GM15510 (cell line): ENCODE results near the gene ZNF385D.

Source experiments
- POLR2A ChIP-seq: IDR thresholded peaks from 3 replicates; pipeline ENCODE4 v1.6.1; 2011; ENCODE audit warnings: borderline replicate concordance; ENCODE audit not compliant: insufficient read length; ENCODE audit errors: extremely low read depth

The ZNF385D gene

DNA sequence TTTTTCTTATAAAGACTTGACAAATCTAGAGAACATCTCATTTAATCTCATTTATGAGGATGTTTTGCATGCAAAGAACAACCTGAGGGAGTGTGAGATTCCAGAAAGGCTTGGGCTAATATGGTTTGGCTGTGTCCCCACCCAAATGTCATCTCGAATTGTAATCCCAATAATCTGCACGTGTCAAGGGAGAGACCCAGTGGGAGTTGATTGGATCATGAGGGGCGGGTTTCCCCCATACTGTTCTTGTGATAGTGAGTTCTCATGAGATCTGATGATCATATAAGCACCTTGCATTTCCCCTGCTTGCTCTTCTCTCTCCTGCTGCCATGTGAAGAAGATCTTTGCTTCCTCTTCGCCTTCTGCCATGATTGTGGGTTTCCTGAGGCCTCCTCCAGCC, 103.0 kb downstream of the ZNF385D start:
- TF ChIP-seq POLR2A = no peak

DNA sequence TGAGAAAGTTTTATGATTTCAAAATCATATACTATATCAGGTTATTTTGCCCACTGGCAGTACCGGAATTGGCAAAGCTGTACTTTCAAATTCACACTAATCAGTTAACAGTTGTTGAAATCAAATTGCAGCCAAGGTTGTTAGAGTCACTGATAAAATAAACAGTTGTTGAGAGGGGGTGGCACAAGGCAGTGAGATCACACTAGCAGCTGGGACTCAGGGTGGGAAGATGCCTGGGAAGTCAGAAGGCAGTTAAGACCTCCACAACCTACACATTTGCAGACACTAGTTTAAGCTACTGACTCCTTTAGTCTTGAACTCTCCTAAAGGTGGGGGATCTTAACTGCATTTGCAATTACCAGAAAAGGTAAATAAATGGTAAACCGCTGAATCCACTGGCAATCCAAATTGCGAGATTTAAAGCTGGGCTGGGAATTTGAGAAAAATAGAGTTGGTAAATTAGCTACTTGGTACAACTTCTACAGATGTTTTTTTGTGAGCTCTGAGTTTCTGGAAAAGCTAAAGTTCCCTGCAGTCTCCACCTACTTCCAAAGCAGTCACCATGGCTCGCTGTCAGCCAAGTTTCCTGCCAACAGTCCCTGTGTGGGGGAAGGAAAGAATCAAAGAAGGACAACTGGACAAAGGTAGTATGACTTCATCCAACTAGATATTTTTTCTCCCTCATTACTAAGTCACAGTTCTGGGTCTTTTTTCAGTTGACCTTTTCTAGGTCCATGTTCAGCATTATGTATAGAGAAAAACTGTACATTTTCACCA, 105.7 kb downstream of the ZNF385D start:
- no peak for TF ChIP-seq POLR2A

DNA sequence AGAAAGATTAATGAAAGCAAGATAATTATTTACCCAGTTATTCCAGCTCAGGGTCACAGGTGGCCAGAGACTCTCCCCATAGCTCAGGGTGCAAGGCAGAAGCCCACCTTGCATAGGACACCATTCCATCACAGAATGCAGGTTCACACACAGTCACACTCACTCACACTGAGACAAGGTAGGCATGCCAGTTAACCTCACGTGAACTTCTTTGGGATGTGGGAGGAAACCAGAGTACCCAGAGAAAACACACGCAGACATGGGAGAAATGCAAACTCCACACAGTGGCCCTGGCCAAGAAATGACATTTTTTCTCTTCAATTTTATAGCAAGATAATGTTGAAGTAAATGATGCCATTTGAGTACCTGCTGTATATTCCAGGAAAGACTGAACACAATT, 106.7 kb downstream of the ZNF385D start:
- no peak for TF ChIP-seq POLR2A

DNA sequence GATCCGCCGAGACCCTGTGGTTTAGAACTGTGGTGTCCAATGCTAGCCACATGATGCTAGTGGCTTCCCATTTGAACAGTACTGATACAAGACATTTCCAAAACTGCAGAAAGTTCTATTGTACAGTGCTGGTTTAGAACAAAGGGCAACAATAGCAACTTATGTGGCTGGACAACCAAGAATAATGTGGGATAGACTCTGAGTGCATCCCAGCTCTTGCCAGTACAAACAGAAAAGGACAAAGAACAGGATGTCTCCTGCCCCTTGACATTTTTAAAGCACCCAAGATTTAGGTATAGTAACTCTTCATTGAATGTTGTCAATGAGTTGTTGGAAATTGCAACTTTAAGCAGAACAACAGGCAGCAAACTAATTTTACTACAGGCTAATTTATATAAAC, 107.3 kb downstream of the ZNF385D start:
- no peak for TF ChIP-seq POLR2A

DNA sequence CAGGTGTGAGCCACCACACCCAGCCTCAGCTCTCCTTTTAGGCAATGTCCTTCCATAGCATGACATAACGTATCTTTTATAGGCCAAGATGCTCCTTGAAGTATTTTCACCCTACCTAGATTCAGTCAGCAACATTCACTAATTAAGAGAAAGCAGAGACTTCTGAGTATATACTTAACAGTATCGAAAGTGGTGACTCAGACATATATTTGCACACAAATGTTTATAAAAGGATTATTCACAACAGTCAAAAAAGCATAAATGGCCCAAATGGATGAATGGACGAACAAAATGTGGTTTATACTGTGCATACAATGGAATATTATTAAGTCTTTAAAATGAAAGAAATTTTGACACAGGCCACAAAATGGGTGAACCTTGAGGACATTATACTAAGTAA, 108.6 kb downstream of the ZNF385D start:
- TF ChIP-seq POLR2A = no peak

DNA sequence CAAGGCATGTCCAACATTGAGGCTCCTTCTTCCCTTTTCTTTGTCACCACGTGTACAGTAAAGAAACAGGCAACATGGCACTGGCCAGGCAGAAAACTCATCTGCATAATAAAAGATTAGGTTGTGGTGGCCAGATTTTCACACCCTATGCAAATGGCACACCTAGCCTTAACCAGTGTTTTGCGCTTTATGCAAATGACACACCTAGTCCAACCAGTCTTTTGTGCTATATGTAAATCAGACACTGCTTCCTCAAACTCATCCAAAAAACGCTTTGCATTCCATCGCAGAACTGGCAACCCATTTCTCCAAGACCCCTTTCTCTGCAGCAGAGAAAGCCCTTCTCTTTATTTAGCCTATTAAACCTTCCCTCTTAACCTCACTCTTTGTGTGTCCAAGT, 109.1 kb downstream of the ZNF385D start:
- TF ChIP-seq POLR2A = no peak

DNA sequence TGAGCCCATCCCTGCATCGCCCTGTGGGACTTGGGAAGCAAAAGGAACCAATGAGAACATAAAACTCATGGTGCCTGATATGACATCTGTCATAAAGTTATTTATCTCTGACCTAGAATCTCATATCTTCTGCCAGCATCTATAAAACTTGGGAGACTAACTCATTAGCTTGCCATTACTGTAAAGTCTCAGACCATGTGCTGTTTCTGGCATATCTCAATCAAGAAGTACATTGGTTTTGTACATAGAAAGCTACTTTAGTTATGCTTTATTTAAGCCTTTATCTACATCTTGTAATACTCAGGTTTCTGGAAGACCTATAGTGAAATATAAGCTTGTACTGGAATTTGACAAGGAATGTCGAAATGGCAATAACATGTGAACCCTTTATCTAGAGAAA, 112.5 kb downstream of the ZNF385D start:
- TF ChIP-seq POLR2A = no peak

DNA sequence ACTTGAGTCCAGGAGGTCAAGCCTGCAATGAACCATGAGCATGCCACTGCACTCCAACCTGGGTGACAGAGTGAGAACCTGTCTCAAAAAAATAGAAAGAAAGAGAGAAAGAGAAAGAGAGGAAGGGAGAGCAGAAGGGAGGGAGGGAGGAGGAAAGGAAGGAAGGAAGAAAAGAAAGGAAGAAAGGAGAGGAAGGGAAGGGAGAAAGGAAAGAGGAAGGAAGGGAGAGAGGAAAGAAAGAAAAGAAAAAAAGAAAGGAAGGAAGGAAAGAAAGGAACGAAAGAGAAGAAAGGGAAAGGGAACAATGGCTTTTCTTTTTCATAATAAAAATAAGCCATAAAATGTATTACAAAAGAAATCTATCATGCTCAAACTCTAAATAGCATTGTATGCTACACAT, 116.9 kb downstream of the ZNF385D start:
- no peak for TF ChIP-seq POLR2A

DNA sequence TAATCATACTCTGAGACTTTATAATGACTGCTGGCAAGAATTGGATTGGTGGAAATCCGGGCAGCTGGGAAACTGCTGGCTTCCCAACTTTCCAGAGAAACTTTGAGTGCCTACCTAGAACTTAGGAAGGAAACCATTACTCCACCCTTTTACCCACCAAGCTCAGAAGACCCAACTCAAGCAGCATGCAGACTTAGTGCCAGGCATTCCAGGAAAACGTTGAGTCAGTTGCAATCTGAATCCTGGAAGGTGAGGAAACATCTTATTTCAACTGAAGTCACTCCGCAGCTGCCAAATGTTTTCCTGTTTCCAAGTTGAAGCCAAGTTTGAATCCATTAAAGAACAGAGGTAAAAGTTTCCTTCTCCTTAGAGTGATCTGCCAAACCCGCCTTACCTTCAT, 126.5 kb downstream of the ZNF385D start:
- TF ChIP-seq POLR2A = no peak

DNA sequence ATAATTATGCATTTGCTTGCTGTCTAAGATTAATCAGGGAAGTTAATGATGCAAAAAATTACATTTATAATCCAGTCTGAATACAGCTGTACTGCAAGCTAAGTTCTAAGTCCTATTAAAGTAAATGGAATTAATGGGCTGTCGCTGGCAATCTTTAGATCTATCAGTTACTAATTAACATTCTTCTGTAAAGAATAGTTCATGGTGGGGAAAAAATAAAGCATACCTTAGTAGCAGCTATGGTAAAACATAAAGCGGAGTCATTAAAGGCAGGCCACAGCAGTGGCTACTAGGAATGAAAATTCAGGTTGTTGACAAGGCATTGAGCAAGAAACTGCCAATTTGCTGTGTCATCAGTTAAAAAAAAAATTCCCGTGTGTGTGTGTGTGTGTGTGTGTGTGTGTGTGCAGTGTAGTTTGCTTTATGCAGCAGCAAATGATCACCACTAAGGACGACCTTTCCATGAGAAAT, 129.8 kb downstream of the ZNF385D start:
- TF ChIP-seq POLR2A = no peak

DNA sequence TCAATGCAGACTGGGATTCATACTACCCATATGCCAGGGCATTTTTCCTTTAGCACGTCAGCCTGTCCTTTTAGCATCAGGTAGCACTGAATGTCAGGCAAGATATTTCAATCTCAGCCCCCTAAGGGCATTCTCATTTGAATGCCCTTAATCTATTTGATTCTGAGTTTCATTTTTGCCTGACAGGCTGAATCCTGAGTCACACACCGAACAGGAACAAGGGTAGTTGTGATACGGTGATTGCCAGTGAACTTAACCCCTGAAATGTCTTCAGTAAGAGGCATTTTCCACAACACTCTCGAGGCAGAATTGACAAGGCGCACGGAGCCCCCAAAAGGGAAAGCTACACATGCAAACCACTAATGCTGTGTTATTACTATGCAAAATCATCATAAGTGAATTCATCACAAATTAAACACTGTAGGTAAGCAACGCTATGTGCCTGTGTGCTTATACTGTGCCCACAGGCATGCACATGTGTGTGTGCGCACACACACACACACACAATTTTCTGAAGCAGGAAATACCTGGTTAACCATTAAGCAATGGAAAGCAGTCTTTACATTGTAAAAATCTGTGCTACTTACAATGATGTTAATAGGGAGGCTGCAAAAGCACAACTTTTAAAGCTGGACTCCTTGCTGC, 130.4 kb downstream of the ZNF385D start:
- no peak for TF ChIP-seq POLR2A

DNA sequence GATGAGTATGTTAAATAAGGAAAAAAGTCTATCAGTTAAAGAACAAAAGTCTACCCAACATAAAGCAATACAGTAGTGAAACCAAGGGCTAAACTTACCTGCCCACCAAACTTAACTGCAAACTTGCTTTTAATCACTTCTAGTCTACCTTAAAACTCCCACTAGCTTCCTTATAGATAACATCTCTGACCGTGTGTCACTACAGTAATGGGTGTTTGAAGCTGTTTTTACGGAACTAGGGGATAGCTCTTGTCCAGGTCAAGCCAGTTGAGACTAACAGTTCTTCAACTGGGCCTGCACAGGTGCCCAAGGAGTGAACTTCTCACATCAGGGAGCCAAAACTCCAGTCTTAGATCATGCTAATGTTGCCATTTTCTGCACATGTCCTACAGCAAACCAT, 132.3 kb downstream of the ZNF385D start:
- TF ChIP-seq POLR2A = no peak

DNA sequence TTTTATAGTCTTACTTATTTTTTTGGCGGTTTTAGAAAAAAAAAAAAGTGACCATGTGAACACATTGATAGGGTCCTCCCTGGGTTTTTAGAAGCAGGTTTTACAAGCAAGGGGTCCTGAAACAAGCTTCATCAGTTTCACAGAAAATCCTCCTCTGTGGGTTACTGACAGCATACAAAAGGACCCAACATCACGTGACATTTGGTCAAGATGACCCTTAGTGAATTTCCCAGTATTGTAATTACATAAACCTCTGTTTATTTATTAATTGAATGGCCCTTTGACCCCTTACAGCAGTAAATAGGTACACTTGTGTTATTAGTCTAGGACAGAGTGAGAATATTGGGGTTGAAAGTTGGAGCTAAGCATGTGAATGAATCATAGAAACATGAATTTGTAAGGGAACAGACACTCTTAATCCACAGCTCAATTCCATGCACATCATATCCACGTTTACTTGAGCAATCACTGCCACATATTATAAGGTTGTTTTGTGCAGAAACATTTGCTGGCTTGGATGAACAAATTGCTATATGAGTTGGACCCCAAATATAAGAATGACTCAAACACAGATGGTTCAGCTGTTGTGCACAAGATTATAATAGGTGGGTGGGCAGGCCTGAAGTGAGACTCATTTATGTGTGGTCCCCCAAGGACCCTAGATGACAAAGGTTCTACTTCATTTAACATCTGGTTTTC, 137.5 kb downstream of the ZNF385D start:
- no peak for TF ChIP-seq POLR2A

DNA sequence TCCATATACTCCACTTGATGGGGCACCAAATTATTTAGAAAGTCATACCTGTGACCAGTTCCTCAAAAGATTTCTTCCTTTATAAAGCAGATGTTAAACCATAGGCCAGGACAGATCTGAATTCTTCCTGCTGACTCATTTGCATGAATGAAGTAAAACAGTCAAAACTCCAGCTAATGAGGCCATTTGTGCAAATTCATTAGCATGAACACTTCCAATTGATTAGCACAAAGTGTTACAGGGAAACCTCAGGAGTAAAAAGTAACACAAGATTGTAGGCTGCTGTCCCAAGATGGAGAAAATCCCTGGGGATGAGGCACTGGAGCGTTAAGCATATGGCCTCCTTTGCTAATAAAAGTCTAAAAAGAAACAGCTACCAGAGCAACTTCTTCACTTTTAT, 149.8 kb downstream of the ZNF385D start:
- TF ChIP-seq POLR2A = no peak

DNA sequence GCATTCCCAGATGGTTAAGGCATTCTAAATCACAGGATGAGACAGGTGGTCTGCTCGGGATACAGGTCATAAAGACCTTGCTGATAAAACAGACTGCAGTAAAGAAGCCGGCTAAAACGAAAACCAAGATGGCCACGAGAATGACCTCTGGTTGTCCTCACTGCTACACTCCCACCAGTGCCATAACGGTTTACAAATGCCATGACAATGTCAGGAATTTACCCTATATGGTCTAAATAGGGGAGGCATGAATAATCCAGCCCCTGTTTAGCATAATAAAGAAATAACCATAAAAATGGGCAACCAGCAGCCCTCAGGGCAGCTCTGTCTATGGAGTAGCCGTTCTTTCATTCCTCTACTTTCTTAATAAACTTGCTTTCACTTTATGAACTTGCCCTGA, 151.1 kb downstream of the ZNF385D start:
- no peak for TF ChIP-seq POLR2A

DNA sequence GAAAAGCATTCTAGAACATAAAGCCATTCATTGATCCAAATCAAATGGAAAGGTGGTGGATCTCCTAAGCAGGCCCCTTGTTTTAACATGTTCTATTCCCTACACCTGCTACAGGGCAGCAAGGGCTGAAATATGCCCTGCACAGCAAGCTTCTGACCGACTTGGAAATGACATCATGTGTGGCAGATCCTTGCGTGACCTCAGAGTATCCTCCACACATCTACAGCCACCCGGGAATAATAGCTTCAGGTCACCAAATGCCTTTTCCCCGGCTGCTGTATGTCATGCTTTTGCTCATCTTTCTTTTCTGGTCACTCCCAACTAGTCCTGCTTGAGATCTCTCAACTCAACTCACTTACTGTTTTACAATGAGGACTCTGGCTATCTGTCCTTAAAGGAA, 158.2 kb downstream of the ZNF385D start:
- TF ChIP-seq POLR2A = no peak

DNA sequence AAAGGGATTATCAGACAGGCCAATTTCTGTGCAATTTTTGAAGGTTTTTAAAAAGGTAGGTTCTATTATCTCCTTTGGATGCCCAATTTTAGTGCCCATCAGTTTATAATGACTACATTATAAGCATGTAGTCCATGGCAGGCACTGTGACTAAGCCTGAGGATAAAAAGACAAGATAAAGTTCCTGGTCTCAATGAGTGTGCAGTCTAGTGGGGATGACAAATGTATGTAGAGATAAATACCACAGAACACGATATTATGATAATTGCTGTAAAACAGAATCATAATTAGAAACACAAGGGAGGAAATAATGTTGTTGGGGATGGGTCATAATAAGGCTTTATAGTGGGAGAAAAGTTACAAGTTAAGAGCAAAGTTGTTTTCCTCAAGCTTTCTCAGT, 163.1 kb downstream of the ZNF385D start:
- no peak for TF ChIP-seq POLR2A

DNA sequence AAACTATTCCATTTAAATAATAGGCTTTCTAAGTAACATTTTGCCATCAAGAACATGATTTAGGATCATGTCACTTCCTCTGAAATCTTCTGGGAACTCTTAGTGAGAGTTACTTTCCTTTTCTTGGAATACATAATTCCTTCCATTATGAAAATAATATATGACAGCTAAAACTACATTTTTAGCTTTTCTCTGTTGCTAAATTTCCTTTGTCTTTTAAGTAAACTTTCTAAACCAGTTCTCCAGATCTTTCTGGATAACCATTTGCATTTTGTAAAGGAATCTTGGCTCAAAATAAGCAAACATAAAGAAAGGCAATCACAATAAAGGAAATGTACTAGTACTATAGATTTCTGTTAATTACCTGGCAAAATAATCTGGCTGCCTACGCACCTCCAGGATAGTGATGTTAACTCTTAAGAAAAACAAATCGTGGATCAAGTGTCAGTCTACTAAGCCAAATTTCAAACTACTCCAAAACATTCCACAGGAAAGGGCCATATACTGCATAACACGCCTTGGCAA, 165.7 kb downstream of the ZNF385D start:
- TF ChIP-seq POLR2A = no peak
